HG03066 (cell line): ENCODE data around the gene ERMP1.
"Not testable (repeated sequence)": the region's sequence is repeated elsewhere in the genome, so short reads cannot be mapped to it uniquely, and the experiment has no call there.

Source experiments
- ATAC-seq: cut with Tn5 transposase; IDR thresholded peaks from one replicate; pipeline ENCODE4 v1.9.1; 2021; ENCODE audit warnings: low read depth; ENCODE audit not compliant: unreplicated experiment

Gene ERMP1

DNA sequence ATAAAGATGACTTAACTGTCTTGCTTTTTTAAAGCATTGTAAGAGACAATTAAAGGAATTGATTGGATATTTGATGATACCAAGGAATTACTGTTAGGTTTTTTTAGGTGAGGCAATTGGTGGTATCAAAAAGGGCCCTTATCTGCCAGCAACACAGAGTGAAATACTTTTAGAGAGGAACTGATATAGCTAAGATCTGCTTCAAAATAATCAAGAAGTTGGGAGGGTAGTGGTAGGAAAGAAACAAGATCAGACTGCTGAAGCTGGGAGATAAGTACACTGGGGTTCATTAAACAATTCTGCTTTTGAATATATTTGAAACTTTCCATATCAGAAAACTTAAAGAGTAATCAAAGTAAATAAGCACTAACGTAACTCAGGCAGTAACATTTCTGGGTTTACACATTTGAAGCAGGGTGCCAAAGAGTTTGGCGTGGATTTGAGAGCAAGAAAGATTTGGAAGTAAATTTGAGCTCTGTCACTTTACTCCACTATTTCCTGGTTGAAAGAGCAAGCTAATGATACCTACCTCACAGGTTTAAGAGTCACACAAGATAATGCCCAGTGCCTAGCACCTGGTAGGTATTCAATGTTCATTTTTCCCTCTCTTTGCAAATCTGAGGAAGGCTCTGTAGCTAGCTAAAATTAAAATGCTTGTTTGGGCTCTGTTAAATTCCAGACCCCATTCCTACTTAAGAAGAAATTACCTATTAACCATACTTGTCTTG is 6.9 kb downstream of the ERMP1 start:
- no peak for ATAC-seq

DNA sequence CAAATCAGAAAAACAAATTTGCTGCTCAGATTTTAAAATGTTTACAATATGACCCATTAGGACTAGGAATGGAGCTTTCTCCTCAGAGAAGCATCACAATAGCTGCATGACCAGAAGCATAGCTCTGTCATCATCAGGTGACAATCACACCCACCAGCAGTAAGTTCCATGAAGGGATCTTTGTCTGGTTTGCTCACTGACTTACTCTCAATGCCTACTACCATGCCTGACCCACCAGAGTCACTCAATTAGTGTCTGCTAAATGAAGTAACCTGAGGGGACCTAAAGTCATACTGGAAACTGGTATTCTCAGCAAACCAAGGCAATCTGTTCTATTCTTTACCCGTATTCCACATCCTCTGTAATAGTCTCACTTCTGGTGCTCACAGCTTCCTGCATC is 7.7 kb downstream of the ERMP1 start:
- ATAC-seq, result no peak

DNA sequence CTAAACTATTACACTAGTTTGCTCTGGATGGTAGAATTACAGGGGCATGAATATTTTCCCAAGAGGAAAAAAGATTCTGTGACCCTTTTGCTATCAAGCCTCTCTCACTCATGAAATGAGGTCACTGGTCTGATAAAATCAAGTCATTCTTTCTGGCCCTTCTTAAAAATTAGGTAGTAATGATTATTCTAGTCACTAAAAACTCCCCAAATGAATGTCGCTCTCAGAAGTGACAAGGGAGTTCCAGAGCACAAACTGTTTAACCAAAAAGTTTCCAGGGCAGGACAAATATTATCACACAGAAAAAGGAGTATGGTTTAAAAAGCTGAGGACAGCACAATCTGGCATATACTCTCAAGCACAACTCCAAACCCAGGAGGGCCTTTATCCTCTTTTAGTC is 12.5 kb downstream of the ERMP1 start:
- no peak for ATAC-seq

DNA sequence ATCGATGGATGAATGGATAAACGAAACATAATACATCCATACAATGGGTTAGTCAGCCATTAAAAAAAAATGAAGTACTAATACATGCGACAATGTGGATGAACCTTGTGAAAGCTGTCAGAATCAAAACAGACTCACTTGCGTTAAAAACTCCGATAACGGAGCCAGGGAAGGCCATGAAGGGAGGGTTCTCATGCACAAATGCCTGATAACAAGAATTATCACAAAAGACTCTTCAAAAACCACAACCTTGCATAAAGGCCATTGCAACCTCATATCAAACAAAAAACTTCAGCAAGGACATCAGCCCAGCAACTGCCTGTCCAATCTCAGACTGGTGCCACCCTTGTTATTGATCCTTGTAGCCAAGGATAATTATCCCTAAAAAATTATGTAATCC is 13.7 kb downstream of the ERMP1 start:
- no peak for ATAC-seq

GRCh38 chr9:5818424-5819142 is 14.3 kb downstream of the ERMP1 start:
- ATAC-seq, result no peak

GRCh38 chr9:5817862-5818261 is 15.1 kb downstream of the ERMP1 start:
- ATAC-seq, result no peak

- no peak for ATAC-seq
These were observed 17.5 kb downstream of the ERMP1 start for GRCh38 chr9:5815461-5815860.

GRCh38 chr9:5813824-5814223 is 19.1 kb downstream of the ERMP1 start:
- no peak for ATAC-seq

DNA sequence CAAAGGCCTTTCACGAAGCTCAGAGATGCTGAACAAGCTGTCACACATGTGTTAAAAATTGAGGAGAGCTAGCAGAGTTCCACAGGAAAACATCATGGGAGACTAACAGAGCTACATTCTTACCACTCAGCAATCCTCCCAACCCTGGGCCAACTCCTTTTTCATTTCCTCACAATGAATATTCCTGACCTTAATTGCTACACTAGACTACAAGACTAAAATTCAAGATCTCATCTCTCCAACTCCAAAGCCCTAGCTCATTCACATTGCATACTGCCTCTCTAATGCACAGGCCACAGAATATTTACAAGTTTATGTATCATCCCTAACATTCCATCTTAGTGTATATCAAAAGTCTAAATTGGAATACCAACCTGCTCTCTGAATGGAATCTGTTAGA is 21.2 kb downstream of the ERMP1 start:
- no peak for ATAC-seq

- ATAC-seq, result no peak
These were observed 27.4 kb downstream of the ERMP1 start for GRCh38 chr9:5805478-5805877.

DNA sequence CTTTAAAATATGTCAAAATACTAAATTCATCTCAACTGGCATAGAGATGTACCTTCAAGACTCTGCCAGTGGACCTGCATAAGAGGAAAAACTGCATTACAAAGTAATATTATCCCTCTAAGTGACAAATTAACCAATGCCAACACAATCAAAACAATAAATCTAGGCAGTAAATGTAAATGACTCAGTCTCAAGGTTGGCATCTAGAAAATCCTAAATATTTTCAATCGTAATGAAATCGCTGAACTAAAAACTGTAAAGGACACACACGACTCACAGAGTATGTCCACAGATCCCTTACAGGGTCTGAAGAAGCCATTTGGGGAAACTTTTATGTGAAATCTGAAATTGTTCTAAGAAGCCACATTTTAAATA is 31.2 kb downstream of the ERMP1 start:
- no peak for ATAC-seq

DNA sequence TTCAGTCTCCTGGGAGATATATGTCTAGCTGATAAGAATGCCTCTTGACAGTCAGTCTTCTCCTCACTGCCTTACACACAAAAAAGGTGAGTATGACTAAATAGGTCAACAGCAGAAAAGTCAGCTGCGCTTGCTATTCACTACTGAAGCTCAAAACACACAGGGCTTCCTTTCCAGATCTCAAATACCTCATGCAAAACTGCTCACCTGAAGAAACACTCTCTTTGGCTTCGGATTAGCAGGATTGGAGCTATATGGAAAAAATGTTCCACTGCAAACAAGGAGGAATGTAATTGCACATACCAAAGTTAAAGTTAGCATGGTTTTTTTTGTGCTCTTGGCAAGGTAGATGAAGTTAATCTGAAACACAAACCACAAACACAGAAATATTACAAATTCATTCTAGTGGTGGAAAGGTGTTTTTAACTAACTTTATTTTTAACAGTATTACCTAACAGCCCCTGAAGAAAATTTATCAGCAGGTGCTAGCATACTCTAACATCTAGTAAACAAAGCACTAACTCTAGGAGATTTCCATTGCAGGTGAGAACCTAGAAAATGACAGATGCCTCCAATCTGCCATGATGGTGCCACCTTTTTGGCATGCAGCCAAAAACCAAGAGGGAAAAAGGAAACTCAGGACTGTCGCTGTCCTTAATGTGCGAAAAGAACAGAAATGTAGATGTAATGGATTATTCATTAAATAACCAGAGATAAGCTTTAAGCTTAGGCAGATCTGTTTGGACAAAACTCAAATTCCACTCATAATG is 31.8 kb downstream of the ERMP1 start:
- no peak for ATAC-seq

- ATAC-seq, result not testable (repeated sequence)
These were observed 32.5 kb downstream of the ERMP1 start for GRCh38 chr9:5800378-5800777.

- no peak for ATAC-seq
These were observed 33.6 kb downstream of the ERMP1 start for GRCh38 chr9:5799314-5799713.

- ATAC-seq, result no peak
These were observed 34.3 kb downstream of the ERMP1 start for GRCh38 chr9:5798581-5798980.

GRCh38 chr9:5796298-5796697 is 36.6 kb downstream of the ERMP1 start:
- ATAC-seq, result no peak

GRCh38 chr9:5793812-5794211 is 39.1 kb downstream of the ERMP1 start:
- no peak for ATAC-seq

DNA sequence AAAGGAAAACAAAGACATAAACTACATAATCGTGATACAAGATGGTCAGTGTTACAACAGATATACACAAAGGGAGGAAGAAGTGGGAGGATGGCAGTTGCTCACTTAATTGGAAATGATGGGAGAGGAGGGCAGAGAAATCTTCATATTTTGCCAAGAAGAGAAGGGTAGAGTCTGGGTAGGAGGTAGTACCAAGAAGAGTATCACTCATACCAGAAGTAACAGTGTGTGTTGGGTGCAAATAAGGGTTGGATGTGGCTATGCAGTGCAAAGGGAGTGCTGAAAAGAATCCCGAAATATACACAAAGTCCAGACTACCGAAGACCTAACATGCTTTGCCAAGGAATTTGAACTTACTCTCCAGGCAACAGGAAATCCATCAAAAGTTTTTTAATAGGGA is 41.0 kb downstream of the ERMP1 start:
- no peak for ATAC-seq

DNA sequence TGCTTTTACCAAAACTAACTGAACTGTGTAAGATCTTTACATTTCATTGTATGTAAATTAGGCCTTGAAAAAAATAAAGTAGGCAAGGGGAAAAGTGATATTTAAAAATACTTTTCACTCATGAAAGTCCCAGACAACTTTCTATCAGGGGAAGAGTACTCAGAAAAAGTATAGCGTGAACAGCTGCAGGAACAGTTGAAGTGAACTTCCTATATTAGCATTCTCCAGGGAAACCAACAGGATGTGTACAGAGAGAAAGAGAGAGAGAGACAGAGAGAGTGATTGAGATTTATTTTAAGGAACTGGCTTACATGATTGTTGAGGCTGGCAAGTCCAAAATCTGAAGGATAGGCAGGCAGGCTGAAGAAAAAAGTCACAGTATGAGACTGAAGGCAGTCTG is 42.0 kb downstream of the ERMP1 start:
- ATAC-seq, result no peak

DNA sequence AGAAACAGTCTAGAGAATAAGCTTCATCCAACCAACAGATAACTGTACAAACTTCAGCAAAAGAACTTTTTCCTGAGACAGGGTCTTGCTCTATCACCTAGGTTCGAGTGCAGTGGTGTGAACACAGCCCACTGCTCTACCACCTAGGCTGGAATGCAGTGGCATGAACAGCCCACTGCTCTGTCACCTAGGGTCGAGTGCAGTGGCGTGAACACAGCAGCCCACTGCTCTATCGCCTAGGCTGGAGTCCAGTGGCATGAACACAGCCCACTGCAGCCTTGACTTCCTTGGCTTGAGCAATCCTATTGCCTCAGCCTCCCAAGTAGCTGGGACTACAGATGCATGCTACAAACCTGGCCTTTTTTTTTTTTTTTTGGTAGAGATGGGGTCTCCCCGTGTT is 43.4 kb downstream of the ERMP1 start:
- no peak for ATAC-seq

- ATAC-seq, result no peak
These were observed 45.1 kb downstream of the ERMP1 start for GRCh38 chr9:5787759-5788302.
